Caco-2 (cell line): Measurements from ENCODE around the gene WDR33. TPM values are rescaled to one million over a fixed set of nuclear protein-coding genes. Genes with fewer than 3 reads are reported as not detected.
A peak's percentile ranks its signal among the peaks of the same experiment; 100 is the strongest.

Experiments
- BruUV-seq: library from RNA; stranded (reverse); fragments of 400-500 nt; replicated peaks from 2 replicates; lab custom pipeline; 2021; lab: Mats Ljungman, UMichigan
- CTCF ChIA-PET: fragments of 300-600 bp; sonication (Branson Sonifier 250); formaldehyde crosslinking; loops from one replicate; lab custom pipeline; 2022; ENCODE audit warnings: antibody characterized with exemption; lab: Charles Lee
- POLR2A ChIA-PET: fragments of 300-600 bp; sonication (Branson Sonifier 250); formaldehyde crosslinking; loops from one replicate; lab custom pipeline; 2022; ENCODE audit warnings: antibody characterized with exemption; lab: Charles Lee
- DNase-seq, 2 experiments: peaks; one replicate each; pipeline versions ENCODE4 v3.0.0 to v3.0.0-alpha.2; 2020 to 2022
- H3K27me3 ChIP-seq: replicated peaks from 2 replicates; pipeline ENCODE4 v1.6.0; 2011; ENCODE audit warnings: low read length; ENCODE audit not compliant: control insufficient read depth, insufficient read depth
- H3K36me3 ChIP-seq: 2 replicates; pipeline ENCODE4 v1.5.1; 2011; ENCODE audit warnings: low read length; ENCODE audit not compliant: control insufficient read depth, insufficient read depth
- H3K4me1 ChIP-seq: fragments of 250-450 bp; sonication (Bioruptor Pico); 2 replicates; pipeline ENCODE4 v1.5.1; 2020; ENCODE audit warnings: mild to moderate bottlenecking
- H3K4me3 ChIP-seq: 2 replicates; pipeline ENCODE4 v1.5.1; 2011; ENCODE audit warnings: low read depth, mild to moderate bottlenecking, control low read depth, low read length
- H3K9me3 ChIP-seq: fragments of 250-450 bp; sonication (Bioruptor Pico); 2 replicates; pipeline ENCODE4 v1.5.1; 2020; ENCODE audit warnings: mild to moderate bottlenecking, moderate library complexity
- H3K27ac Mint-ChIP-seq: one replicate; pipeline ENCODE4 v1.8.0; 2022; ENCODE audit warnings: mixed read lengths; ENCODE audit not compliant: unreplicated experiment
- H3K27me3 Mint-ChIP-seq: one replicate; pipeline ENCODE4 v1.8.0; 2022; ENCODE audit warnings: mixed read lengths; ENCODE audit not compliant: insufficient read depth, unreplicated experiment
- H3K36me3 Mint-ChIP-seq: one replicate; pipeline ENCODE4 v1.8.0; 2022; ENCODE audit warnings: mild to moderate bottlenecking, mixed read lengths; ENCODE audit not compliant: insufficient read depth, unreplicated experiment
- H3K4me1 Mint-ChIP-seq: one replicate; pipeline ENCODE4 v1.8.0; 2022; ENCODE audit warnings: low read depth, mixed read lengths; ENCODE audit not compliant: unreplicated experiment
- H3K4me3 Mint-ChIP-seq: one replicate; pipeline ENCODE4 v1.8.0; 2022; ENCODE audit warnings: mild to moderate bottlenecking, moderate library complexity, mixed read lengths; ENCODE audit not compliant: unreplicated experiment
- H3K9me3 Mint-ChIP-seq: one replicate; pipeline ENCODE4 v1.8.0; 2022; ENCODE audit warnings: mixed read lengths; ENCODE audit not compliant: unreplicated experiment
- intact Hi-C: fragments of 100-400 bp; cut with micrococcal nuclease; formaldehyde crosslinking; loops from one replicate; pipeline ENCODE4 v1.10.0; 2022; ENCODE audit not compliant: unreplicated experiment
- total RNA-seq: library from RNA; stranded (reverse); gene quantifications from 2 replicates; pipeline ENCODE4 v1.2.3, GENCODE V29; 2022
- TF ChIP-seq, protein P1 (sequence below), 2 experiments: fragments of 200-600 bp in 1 of 2; IDR thresholded peaks; 1 replicate in 1 of 2; 2 replicates in 1 of 2; pipeline versions ENCODE4 v1.5.1 to v1.8.0; 2011 to 2022; ENCODE audit warnings: antibody characterized with exemption in 1 of 2, control low read depth in 1 of 2, inconsistent platforms in 1 of 2, low read depth in 1 of 2, low read length in 1 of 2, mild to moderate bottlenecking in 1 of 2, moderate library complexity in 1 of 2; ENCODE audit not compliant: insufficient read depth in 1 of 2, severe bottlenecking in 1 of 2, unreplicated experiment in 1 of 2

WDR33 gene
- total RNA-seq, 1 experiment from 2014 or later: 77.5 TPM

DNA sequence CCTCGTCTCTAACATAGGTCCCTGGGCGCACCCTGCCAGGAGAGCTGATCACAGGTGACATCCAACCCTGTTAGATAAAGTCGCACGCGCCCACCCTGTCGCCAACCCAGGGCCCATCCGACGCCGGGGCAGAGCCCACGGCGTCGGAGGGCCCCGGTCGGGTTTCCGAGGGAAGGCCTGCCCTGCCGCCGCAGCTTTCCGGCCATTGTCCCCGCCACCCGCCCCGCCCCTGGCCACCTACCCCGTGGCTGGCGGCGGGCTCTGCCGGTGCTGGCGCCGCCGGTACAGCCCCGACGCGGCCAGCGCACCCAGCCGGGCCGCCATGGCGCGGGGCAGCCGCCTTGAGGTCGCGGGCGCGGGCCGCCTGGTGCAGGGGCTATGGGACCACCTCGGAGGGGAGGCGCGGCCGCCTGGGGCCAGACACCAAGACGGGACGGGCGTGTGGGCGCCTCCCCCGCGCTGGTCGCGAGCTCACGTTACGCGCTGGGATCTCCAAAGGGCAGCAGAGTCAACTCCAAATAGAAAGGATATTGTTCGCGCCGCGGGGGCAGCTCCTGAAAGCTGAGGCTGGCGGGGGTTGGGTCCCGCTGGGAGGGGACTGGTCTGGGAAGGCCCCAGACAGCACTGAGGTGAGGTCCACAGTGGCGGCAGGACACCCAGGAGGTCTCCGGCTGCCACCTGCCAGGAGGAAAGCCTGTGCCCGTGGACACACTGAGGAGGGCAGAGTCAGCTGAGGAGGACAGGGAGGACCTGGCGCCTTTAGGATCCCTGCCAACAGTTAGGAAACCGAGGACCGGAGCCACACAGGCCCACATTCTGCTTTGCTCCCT is 146.7 kb downstream of the WDR33 start:
- H3K27me3 ChIP-seq: no peaks in the 10 kb centered on the region
- ChIA-PET POLR2A (no interaction called here), CTCF (no interaction called here)
- H3K27ac Mint-ChIP-seq: no peak overlapping the region
- no peak overlapping the region for H3K4me3 Mint-ChIP-seq
- H3K4me1 Mint-ChIP-seq: no peaks in the 10 kb centered on the region
- H3K36me3 Mint-ChIP-seq: no peaks in the 10 kb centered on the region
- H3K9me3 ChIP-seq: 0 out of 2 replicates have a peak, but pooled peaks cover 8% of the 10 kb centered on the region
- DNase-seq: peak in 1 of 2 experiments; percentile 29
- peaks cover 10% of the 10 kb centered on the region for H3K4me1 ChIP-seq
- no peaks in the 10 kb centered on the region for H3K9me3 Mint-ChIP-seq
- peak overlapping the region; percentile 24 for H3K4me3 ChIP-seq
- H3K36me3 ChIP-seq: no peaks in the 10 kb centered on the region
- TF ChIP-seq, protein P1, sequence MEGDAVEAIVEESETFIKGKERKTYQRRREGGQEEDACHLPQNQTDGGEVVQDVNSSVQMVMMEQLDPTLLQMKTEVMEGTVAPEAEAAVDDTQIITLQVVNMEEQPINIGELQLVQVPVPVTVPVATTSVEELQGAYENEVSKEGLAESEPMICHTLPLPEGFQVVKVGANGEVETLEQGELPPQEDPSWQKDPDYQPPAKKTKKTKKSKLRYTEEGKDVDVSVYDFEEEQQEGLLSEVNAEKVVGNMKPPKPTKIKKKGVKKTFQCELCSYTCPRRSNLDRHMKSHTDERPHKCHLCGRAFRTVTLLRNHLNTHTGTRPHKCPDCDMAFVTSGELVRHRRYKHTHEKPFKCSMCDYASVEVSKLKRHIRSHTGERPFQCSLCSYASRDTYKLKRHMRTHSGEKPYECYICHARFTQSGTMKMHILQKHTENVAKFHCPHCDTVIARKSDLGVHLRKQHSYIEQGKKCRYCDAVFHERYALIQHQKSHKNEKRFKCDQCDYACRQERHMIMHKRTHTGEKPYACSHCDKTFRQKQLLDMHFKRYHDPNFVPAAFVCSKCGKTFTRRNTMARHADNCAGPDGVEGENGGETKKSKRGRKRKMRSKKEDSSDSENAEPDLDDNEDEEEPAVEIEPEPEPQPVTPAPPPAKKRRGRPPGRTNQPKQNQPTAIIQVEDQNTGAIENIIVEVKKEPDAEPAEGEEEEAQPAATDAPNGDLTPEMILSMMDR (IDR thresholded peaks at IDR 0.05; ENCODE audit: insufficient read depth in 1 of 2, low read depth in 1 of 2, low read length in 1 of 2, severe bottlenecking in 1 of 2, unreplicated experiment in 1 of 2): no peak
- H3K27me3 Mint-ChIP-seq: no peaks in the 10 kb centered on the region
- no TSS peak for BruUV-seq
- intact Hi-C loops: no loop called here

DNA sequence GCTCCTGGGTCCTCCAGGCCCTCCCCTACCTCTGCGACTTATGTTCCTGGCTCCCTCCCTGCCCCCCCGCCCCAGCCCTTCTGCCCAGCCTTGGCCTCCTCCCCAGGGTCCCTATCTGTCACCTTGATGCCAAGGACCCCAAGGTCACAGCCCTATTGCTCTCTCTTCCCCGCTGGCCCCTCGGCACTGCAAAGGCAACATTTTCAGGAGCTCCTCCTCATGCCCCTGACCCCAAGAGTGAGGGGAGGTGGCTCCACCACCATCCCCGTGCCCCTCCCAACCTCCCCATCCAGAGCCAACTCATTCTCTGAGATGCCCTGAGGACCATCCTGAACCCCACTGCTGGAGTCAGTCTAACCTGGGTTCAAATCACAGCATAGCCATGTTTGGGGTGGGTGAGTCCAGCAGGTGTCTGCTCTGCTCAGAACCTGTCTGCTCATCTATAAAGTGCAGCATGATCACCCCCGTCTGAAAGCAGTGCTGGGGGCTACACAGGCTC is 147.4 kb downstream of the WDR33 start:
- no peak overlapping the region for H3K4me3 Mint-ChIP-seq
- H3K27me3 ChIP-seq: no peaks in the 10 kb centered on the region

DNA sequence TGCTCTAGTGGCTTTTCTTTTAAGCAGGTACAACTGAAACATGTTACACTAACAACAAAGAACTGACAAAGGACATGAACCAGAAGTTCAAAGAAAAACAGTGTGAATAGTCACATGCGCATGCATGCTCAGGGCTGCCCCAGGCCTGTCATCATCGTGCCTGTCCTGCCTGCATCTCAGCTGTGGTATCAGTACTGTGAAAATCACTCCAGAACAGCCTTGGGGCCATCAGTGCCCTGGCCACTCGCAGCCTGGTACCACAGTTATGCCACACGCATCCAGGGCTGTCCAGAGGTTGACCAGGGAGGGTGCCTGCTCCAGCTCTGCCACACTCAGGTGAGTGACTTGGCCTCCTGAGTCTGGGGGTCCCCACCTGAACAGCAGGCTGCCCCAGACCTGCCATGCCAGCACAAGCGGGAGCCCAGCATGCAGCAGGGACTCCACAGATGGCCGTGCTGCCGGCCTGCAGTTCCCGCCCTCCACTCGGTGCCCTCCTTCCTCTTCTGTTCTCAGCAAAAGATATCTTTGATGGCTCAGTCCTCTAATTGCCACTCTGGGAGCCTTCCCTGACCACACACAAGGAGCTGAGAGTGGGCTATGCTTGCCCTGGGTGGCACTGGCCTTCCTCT is 147.9 kb downstream of the WDR33 start:
- intact Hi-C loops: no loop called here
- CTCF ChIA-PET: no interaction called here
- Mint-ChIP-seq H3K4me3 (no peak overlapping the region), H3K27ac (no peak overlapping the region), H3K4me1 (no peaks in the 10 kb centered on the region), H3K36me3 (no peaks in the 10 kb centered on the region), H3K9me3 (no peaks in the 10 kb centered on the region), H3K27me3 (no peaks in the 10 kb centered on the region)
- Histone ChIP-seq H3K4me1 (peaks cover 10% of the 10 kb centered on the region), H3K36me3 (no peaks in the 10 kb centered on the region), H3K4me3 (no peak overlapping the region), H3K27me3 (no peaks in the 10 kb centered on the region), H3K9me3 (0 out of 2 replicates have a peak, but pooled peaks cover 5% of the 10 kb centered on the region)
- POLR2A ChIA-PET: interaction anchor here (0.6 kb wide), 1 partner anchor 17 kb away, joined by 3 read pairs; no protein-coding TSS in a partner anchor
- TF ChIP-seq, protein P1 (IDR thresholded peaks at IDR 0.05; ENCODE audit: insufficient read depth in 1 of 2, low read depth in 1 of 2, low read length in 1 of 2, severe bottlenecking in 1 of 2, unreplicated experiment in 1 of 2): no peak
- BruUV-seq: no TSS peak
- DNase-seq: peak in 1 of 2 experiments; percentile 23

More for the DNA sequence above, 147.4 kb downstream of the WDR33 start:
- CTCF ChIA-PET: no interaction called here
- H3K9me3 ChIP-seq: 0 out of 2 replicates have a peak, but pooled peaks cover 8% of the 10 kb centered on the region
- H3K4me3 ChIP-seq: no peak overlapping the region
- H3K4me1 ChIP-seq: peaks cover 10% of the 10 kb centered on the region
- H3K4me1 Mint-ChIP-seq: no peaks in the 10 kb centered on the region
- no peaks in the 10 kb centered on the region for H3K36me3 ChIP-seq
- no peak for DNase-seq
- H3K27ac Mint-ChIP-seq: no peak overlapping the region
- H3K27me3 Mint-ChIP-seq: no peaks in the 10 kb centered on the region
- no peaks in the 10 kb centered on the region for H3K9me3 Mint-ChIP-seq
- intact Hi-C loops: no loop called here
- POLR2A ChIA-PET: interaction anchor here (0.6 kb wide), 1 partner anchor 17 kb away, joined by 3 read pairs; no protein-coding TSS in a partner anchor
- no peaks in the 10 kb centered on the region for H3K36me3 Mint-ChIP-seq
- BruUV-seq: no TSS peak
- TF ChIP-seq, protein P1 (IDR thresholded peaks at IDR 0.05; ENCODE audit: insufficient read depth in 1 of 2, low read depth in 1 of 2, low read length in 1 of 2, severe bottlenecking in 1 of 2, unreplicated experiment in 1 of 2): no peak
